NCI-H748 (cell line): ENCODE results near the gene SCUBE1.
A peak's percentile ranks its signal among the peaks of the same experiment; 100 is the strongest.
"Not testable (repeated sequence)": the region's sequence is repeated elsewhere in the genome, so short reads cannot be mapped to it uniquely, and the experiment has no call there.

ENCODE experiments used
- DNase-seq: peaks from one replicate; lab custom pipeline; 2025; ENCODE audit not compliant: unreplicated experiment; lab: John Stamatoyannopoulos, UW

The SCUBE1 gene

GRCh38 chr22:43360576-43360975 is 17.4 kb upstream of the SCUBE1 start:
- no peak for DNase-seq

GRCh38 chr22:43356881-43357280 is 13.7 kb upstream of the SCUBE1 start:
- DNase-seq: no peak

- not testable (repeated sequence) for DNase-seq
These were observed 12.5 kb upstream of the SCUBE1 start for GRCh38 chr22:43355688-43356087.

- DNase-seq: no peak
These were observed 8.8 kb upstream of the SCUBE1 start for GRCh38 chr22:43351966-43352345.

GRCh38 chr22:43349636-43350035 is 6.5 kb upstream of the SCUBE1 start:
- DNase-seq: no peak

GRCh38 chr22:43346521-43346929 is 3.4 kb upstream of the SCUBE1 start:
- peak; percentile 59 for DNase-seq

- no peak for DNase-seq
These were observed 2.7 kb upstream of the SCUBE1 start for GRCh38 chr22:43345761-43346301.

- DNase-seq: no peak
These were observed 2.2 kb upstream of the SCUBE1 start for GRCh38 chr22:43345356-43345755.

GRCh38 chr22:43344520-43344787 is 1.3 kb upstream of the SCUBE1 start:
- DNase-seq: no peak

- no peak for DNase-seq
These were observed 723 bp upstream of the SCUBE1 start for GRCh38 chr22:43343670-43344519.

- no peak for DNase-seq
These were observed 568 bp downstream of the SCUBE1 start for GRCh38 chr22:43342347-43343261.

GRCh38 chr22:43341565-43341964 is 1.6 kb downstream of the SCUBE1 start:
- DNase-seq: no peak

GRCh38 chr22:43338766-43339345 is 4.3 kb downstream of the SCUBE1 start:
- DNase-seq: peak; percentile 22

- DNase-seq: no peak
These were observed 5.2 kb downstream of the SCUBE1 start for GRCh38 chr22:43337946-43338345.

- DNase-seq: no peak
These were observed 5.8 kb downstream of the SCUBE1 start for GRCh38 chr22:43337385-43337784.

GRCh38 chr22:43334378-43334777 is 8.8 kb downstream of the SCUBE1 start:
- no peak for DNase-seq

GRCh38 chr22:43333978-43334377 is 9.2 kb downstream of the SCUBE1 start:
- DNase-seq: no peak

GRCh38 chr22:43333156-43333555 is 10.0 kb downstream of the SCUBE1 start:
- no peak for DNase-seq

- DNase-seq: no peak
These were observed 11.5 kb downstream of the SCUBE1 start for GRCh38 chr22:43331698-43332097.

GRCh38 chr22:43331069-43331451 is 12.1 kb downstream of the SCUBE1 start:
- no peak for DNase-seq

GRCh38 chr22:43330178-43331068 is 12.7 kb downstream of the SCUBE1 start:
- DNase-seq: no peak
